ENCODE measurements around the gene TOR1A. TPM values are rescaled to one million over a fixed set of nuclear protein-coding genes. Genes with fewer than 3 reads are reported as not detected.
"Not testable (repeated sequence)": the region's sequence is repeated elsewhere in the genome, so short reads cannot be mapped to it uniquely, and the experiment has no call there.

Gene TOR1A
- total RNA-seq, 2 donors from 2014 or later, result 53.5 to 54.7 TPM

GRCh38 chr9:129776938-129777768 is 46.8 kb downstream of the TOR1A start:
- H3K36me3 Mint-ChIP-seq, result no peaks in the 10 kb centered on the region
- H3K9me3 Mint-ChIP-seq, result no peaks in the 10 kb centered on the region
- peak; percentile 93 for DNase-seq (ENCODE audit: low spot score)
- peak; percentile 89 to 94 for ATAC-seq
- peak overlapping the region; percentile 83 to 84 for H3K27ac Mint-ChIP-seq
- H3K27me3 Mint-ChIP-seq, result peaks cover 6 to 8% of the 10 kb centered on the region in 2 donors
- peaks cover 25 to 35% of the 10 kb centered on the region in 2 donors for H3K4me1 Mint-ChIP-seq (ENCODE audit: low read depth in 2 of 2)
- peak overlapping the region; percentile 77 for H3K4me3 Mint-ChIP-seq

GRCh38 chr9:129776566-129776937 is 47.4 kb downstream of the TOR1A start:
- Mint-ChIP-seq H3K27ac (peak overlapping the region; percentile 83 to 84), H3K9me3 (no peaks in the 10 kb centered on the region), H3K36me3 (no peaks in the 10 kb centered on the region), H3K4me1 (ENCODE audit: low read depth in 2 of 2) (peaks cover 25 to 35% of the 10 kb centered on the region in 2 donors), H3K4me3 (peak overlapping the region; percentile 77), H3K27me3 (peaks cover 6 to 8% of the 10 kb centered on the region in 2 donors)
- ATAC-seq (no peak), DNase-seq (ENCODE audit: low spot score) (no peak)

GRCh38 chr9:129776096-129776495 is 47.8 kb downstream of the TOR1A start:
- H3K9me3 Mint-ChIP-seq; H3K36me3 Mint-ChIP-seq; ATAC-seq; DNase-seq (ENCODE audit: low spot score); H3K4me3 Mint-ChIP-seq; H3K27me3 Mint-ChIP-seq: not testable (repeated sequence)
- H3K4me1 Mint-ChIP-seq (ENCODE audit: low read depth in 2 of 2), result peaks cover 25 to 35% of the 10 kb centered on the region in 2 donors
- peak overlapping the region in 1 of 2 donors; percentile 83 for H3K27ac Mint-ChIP-seq

- Mint-ChIP-seq H3K27me3 (peaks cover 6 to 8% of the 10 kb centered on the region in 2 donors), H3K4me3 (no peak overlapping the region), H3K4me1 (ENCODE audit: low read depth in 2 of 2) (peaks cover 25 to 35% of the 10 kb centered on the region in 2 donors), H3K27ac (no peak overlapping the region), H3K9me3 (no peaks in the 10 kb centered on the region), H3K36me3 (no peaks in the 10 kb centered on the region)
- DNase-seq (ENCODE audit: low spot score) (peak; percentile 37), ATAC-seq (no peak)
These were observed 48.5 kb downstream of the TOR1A start for GRCh38 chr9:129775448-129775798.

GRCh38 chr9:129774791-129775447 is 49.0 kb downstream of the TOR1A start:
- no peak for DNase-seq (ENCODE audit: low spot score)
- Mint-ChIP-seq H3K9me3 (no peaks in the 10 kb centered on the region), H3K4me3 (no peak overlapping the region), H3K4me1 (ENCODE audit: low read depth in 2 of 2) (peaks cover 25 to 35% of the 10 kb centered on the region in 2 donors), H3K27me3 (peaks cover 6 to 8% of the 10 kb centered on the region in 2 donors), H3K27ac (no peak overlapping the region), H3K36me3 (no peaks in the 10 kb centered on the region)
- ATAC-seq, result no peak

GRCh38 chr9:129773262-129774048 is 50.5 kb downstream of the TOR1A start:
- H3K4me1 Mint-ChIP-seq (ENCODE audit: low read depth in 2 of 2), result peaks cover 20 to 28% of the 10 kb centered on the region in 2 donors
- H3K36me3 Mint-ChIP-seq, result no peaks in the 10 kb centered on the region
- no peaks in the 10 kb centered on the region for H3K27me3 Mint-ChIP-seq
- peak overlapping the region in 1 of 2 donors; percentile 77 for H3K27ac Mint-ChIP-seq
- H3K4me3 Mint-ChIP-seq, result peak overlapping the region; percentile 5
- H3K9me3 Mint-ChIP-seq, result no peaks in the 10 kb centered on the region
- ATAC-seq, result peak; percentile 57 to 61
- no peak for DNase-seq (ENCODE audit: low spot score)

GRCh38 chr9:129770741-129771140 is 53.2 kb downstream of the TOR1A start:
- ATAC-seq (no peak), DNase-seq (ENCODE audit: low spot score) (no peak)
- Mint-ChIP-seq H3K9me3 (no peaks in the 10 kb centered on the region), H3K27ac (no peak overlapping the region), H3K4me3 (no peak overlapping the region), H3K4me1 (ENCODE audit: low read depth in 2 of 2) (peaks cover 7 to 14% of the 10 kb centered on the region in 2 donors), H3K36me3 (no peaks in the 10 kb centered on the region), H3K27me3 (peaks cover 0 to 5% of the 10 kb centered on the region in 2 donors)

GRCh38 chr9:129769669-129770068 is 54.3 kb downstream of the TOR1A start:
- peaks cover 0 to 5% of the 10 kb centered on the region in 2 donors for H3K27me3 Mint-ChIP-seq
- no peak for ATAC-seq
- H3K36me3 Mint-ChIP-seq, result no peaks in the 10 kb centered on the region
- H3K27ac Mint-ChIP-seq, result no peak overlapping the region
- DNase-seq (ENCODE audit: low spot score), result no peak
- no peaks in the 10 kb centered on the region for H3K9me3 Mint-ChIP-seq
- peaks cover 7 to 11% of the 10 kb centered on the region in 2 donors for H3K4me1 Mint-ChIP-seq (ENCODE audit: low read depth in 2 of 2)
- no peak overlapping the region for H3K4me3 Mint-ChIP-seq

- Mint-ChIP-seq H3K27me3 (peaks cover 0 to 5% of the 10 kb centered on the region in 2 donors), H3K36me3 (no peaks in the 10 kb centered on the region), H3K27ac (no peak overlapping the region), H3K4me1 (ENCODE audit: low read depth in 2 of 2) (peaks cover 0 to 2% of the 10 kb centered on the region in 2 donors), H3K9me3 (no peaks in the 10 kb centered on the region), H3K4me3 (no peak overlapping the region)
- DNase-seq (ENCODE audit: low spot score), result no peak
- ATAC-seq, result no peak
These were observed 55.5 kb downstream of the TOR1A start for GRCh38 chr9:129768486-129768885.

GRCh38 chr9:129765764-129766317 is 58.1 kb downstream of the TOR1A start:
- Mint-ChIP-seq H3K27ac (peak overlapping the region in 1 of 2 donors; percentile 23), H3K4me3 (no peak overlapping the region), H3K4me1 (ENCODE audit: low read depth in 2 of 2) (no peaks in the 10 kb centered on the region), H3K9me3 (no peaks in the 10 kb centered on the region), H3K36me3 (no peaks in the 10 kb centered on the region), H3K27me3 (peaks cover 0 to 5% of the 10 kb centered on the region in 2 donors)
- DNase-seq (ENCODE audit: low spot score) (no peak), ATAC-seq (no peak)

- Mint-ChIP-seq H3K27ac (no peak overlapping the region), H3K4me3 (no peak overlapping the region), H3K9me3 (no peaks in the 10 kb centered on the region), H3K4me1 (ENCODE audit: low read depth in 2 of 2) (no peaks in the 10 kb centered on the region), H3K36me3 (no peaks in the 10 kb centered on the region), H3K27me3 (peaks cover 4 to 7% of the 10 kb centered on the region in 2 donors)
- ATAC-seq, result no peak
- DNase-seq (ENCODE audit: low spot score), result no peak
These were observed 60.7 kb downstream of the TOR1A start for GRCh38 chr9:129762985-129763926.

Measured in natural killer cell treated with Interleukin-12 subunit alpha and Interleukin-12 subunit beta and Interleukin-15 and Interleukin-18, amount 100 ng/mL, for 72 hours (primary cell).